H1 (cell line): ENCODE data around the gene MYH11. TPM values are rescaled to one million over a fixed set of nuclear protein-coding genes. Genes with fewer than 3 reads are reported as not detected.

ENCODE experiments used
- CTCF ChIA-PET: fragments of 300-600 bp; sonication (Branson Sonifier 250); formaldehyde crosslinking; loops from one replicate; lab custom pipeline; 2021; ENCODE audit not compliant: partially characterized antibody; lab: Charles Lee
- POLR2A ChIA-PET: fragments of 300-600 bp; sonication (Branson Sonifier 250); formaldehyde crosslinking; loops from one replicate; lab custom pipeline; 2021; ENCODE audit warnings: inconsistent platforms; ENCODE audit not compliant: partially characterized antibody; lab: Charles Lee
- DNase-seq, 2 experiments: peaks; one replicate each; pipeline versions ENCODE4 v3.0.0 to v3.0.0-alpha.2; 2010 to 2022; ENCODE audit warnings: low spot score in 2 of 2, low read depth in 1 of 2, mixed read lengths in 1 of 2
- FAIRE-seq: peaks from 2 replicates; lab custom pipeline; 2011; peaks lifted over from hg19 to GRCh38; lab: Jason Lieb, UNC
- H2AFZ ChIP-seq: 2 replicates; pipeline ENCODE4 v1.8.1; 2012; ENCODE audit warnings: low read length, inconsistent platforms
- H2AK5ac ChIP-seq: 2 replicates; pipeline ENCODE4 v1.6.1; 2013; ENCODE audit warnings: low read depth, low read length
- H2BK120ac ChIP-seq: replicated peaks from 2 replicates; pipeline ENCODE3; 2013; ENCODE audit warnings: low read depth, low read length, inconsistent platforms
- H2BK12ac ChIP-seq: 2 replicates; pipeline ENCODE4 v1.6.1; 2013; ENCODE audit warnings: low read depth, low read length
- H2BK15ac ChIP-seq: 2 replicates; pipeline ENCODE4 v1.6.1; 2013; ENCODE audit warnings: low read length
- H2BK20ac ChIP-seq: 2 replicates; pipeline ENCODE4 v1.6.1; 2013; ENCODE audit warnings: low read length
- H2BK5ac ChIP-seq: 2 replicates; pipeline ENCODE4 v1.6.1; 2013; ENCODE audit warnings: low read depth, low read length
- H3K14ac ChIP-seq: 2 replicates; pipeline ENCODE4 v1.6.1; 2013; ENCODE audit warnings: inconsistent platforms; ENCODE audit not compliant: insufficient read length
- H3K18ac ChIP-seq: 2 replicates; pipeline ENCODE4 v1.6.1; 2013; ENCODE audit warnings: low read length; ENCODE audit errors: extremely low read depth
- H3K23ac ChIP-seq: 2 replicates; pipeline ENCODE4 v1.6.1; 2013; ENCODE audit warnings: inconsistent platforms; ENCODE audit not compliant: insufficient read length
- H3K23me2 ChIP-seq: 2 replicates; pipeline ENCODE4 v1.6.1; 2013; ENCODE audit warnings: low read depth, low read length
- H3K27ac ChIP-seq: 2 replicates; pipeline ENCODE4 v1.6.1; 2011; ENCODE audit warnings: low read depth, low read length, inconsistent platforms
- H3K27me3 ChIP-seq, 4 experiments: replicated peaks in 1 of 4; 1 replicate in 1 of 4; 2 replicates in 3 of 4; pipeline versions ENCODE4 v1.6.1 to v1.8.1; 2011 to 2013; ENCODE audit warnings: low read length in 3 of 4, mild to moderate bottlenecking in 3 of 4, inconsistent platforms in 2 of 4, mixed read lengths in 2 of 4, moderate library complexity in 1 of 4; ENCODE audit not compliant: control insufficient read depth in 3 of 4, insufficient read depth in 3 of 4; ENCODE audit errors: extremely low read depth in 1 of 4
- H3K36me3 ChIP-seq, 4 experiments: 2 replicates each; pipeline versions ENCODE4 v1.6.1 to v1.8.1; 2011 to 2013; ENCODE audit warnings: mild to moderate bottlenecking in 4 of 4, low read length in 3 of 4, moderate library complexity in 2 of 4, control low read depth in 1 of 4, inconsistent platforms in 1 of 4; ENCODE audit not compliant: insufficient read depth in 4 of 4, control insufficient read depth in 2 of 4
- H3K4ac ChIP-seq: replicated peaks from 2 replicates; pipeline ENCODE3; 2013; ENCODE audit warnings: low read length, low read depth, mixed read lengths, inconsistent platforms; ENCODE audit not compliant: insufficient read length
- H3K4me1 ChIP-seq, 4 experiments: replicated peaks in 1 of 4; 1 replicate in 1 of 4; 2 replicates in 3 of 4; pipeline versions ENCODE4 v1.6.1 to v1.8.1; 2011 to 2013; ENCODE audit warnings: low read length in 3 of 4, inconsistent platforms in 2 of 4, mixed read lengths in 1 of 4; ENCODE audit not compliant: insufficient read depth in 4 of 4, control insufficient read depth in 3 of 4
- H3K4me2 ChIP-seq, 2 experiments: 2 replicates each; pipeline versions ENCODE4 v1.6.1 to v1.8.1; 2011 to 2013; ENCODE audit warnings: low read depth in 2 of 2, low read length in 2 of 2, control low read depth in 1 of 2, inconsistent platforms in 1 of 2, mild to moderate bottlenecking in 1 of 2; ENCODE audit not compliant: insufficient read depth in 1 of 2
- H3K4me3 ChIP-seq, 4 experiments: fragments of 200-600, 300-600 bp in 1 of 4; sonication (generic), shearing (Covaris generic), sonication (Bioruptor Twin) in 1 of 4; 2 replicates each; pipeline versions ENCODE4 v1.5.1 to v1.8.1; 2011 to 2016; ENCODE audit warnings: low read length in 4 of 4, low read depth in 3 of 4, control low read depth in 2 of 4, inconsistent platforms in 2 of 4, mild to moderate bottlenecking in 2 of 4, mixed read lengths in 1 of 4, moderate library complexity in 1 of 4; ENCODE audit not compliant: insufficient read depth in 2 of 4; ENCODE audit errors: extremely low read depth in 1 of 4
- H3K56ac ChIP-seq: replicated peaks from 2 replicates; pipeline ENCODE3; 2013; ENCODE audit warnings: low read depth, mild to moderate bottlenecking, mixed read lengths, low read length, inconsistent platforms; ENCODE audit not compliant: insufficient read length
- H3K79me1 ChIP-seq: 2 replicates; pipeline ENCODE4 v1.6.1; 2013; ENCODE audit warnings: low read depth, low read length, control low read depth
- H3K79me2 ChIP-seq, 2 experiments: 2 replicates each; pipeline versions ENCODE4 v1.6.1 to v1.8.1; 2012 to 2013; ENCODE audit warnings: low read length in 2 of 2, mild to moderate bottlenecking in 2 of 2, inconsistent platforms in 1 of 2; ENCODE audit not compliant: insufficient read depth in 2 of 2, control insufficient read depth in 1 of 2
- H3K9ac ChIP-seq, 4 experiments: replicated peaks in 1 of 4; 1 replicate in 1 of 4; 2 replicates in 3 of 4; pipeline versions ENCODE4 v1.6.1 to v1.8.1; 2011 to 2013; ENCODE audit warnings: low read depth in 3 of 4, low read length in 3 of 4, control low read depth in 2 of 4, mild to moderate bottlenecking in 2 of 4, moderate library complexity in 2 of 4, inconsistent platforms in 1 of 4; ENCODE audit errors: extremely low read depth in 1 of 4
- H3K9me3 ChIP-seq, 2 experiments: 2 replicates each; pipeline versions ENCODE4 v1.6.1 to v1.8.1; 2012 to 2013; ENCODE audit warnings: mild to moderate bottlenecking in 2 of 2, moderate library complexity in 2 of 2, control low read depth in 1 of 2, inconsistent platforms in 1 of 2, low read depth in 1 of 2, low read length in 1 of 2, mixed read lengths in 1 of 2; ENCODE audit not compliant: insufficient read depth in 2 of 2
- H4K20me1 ChIP-seq, 2 experiments: replicated peaks in 1 of 2; 2 replicates each; pipeline versions ENCODE3 to v1.8.1; 2011 to 2013; ENCODE audit warnings: inconsistent platforms in 2 of 2, low read length in 2 of 2, mild to moderate bottlenecking in 1 of 2; ENCODE audit not compliant: insufficient read depth in 2 of 2, control insufficient read depth in 1 of 2
- H4K5ac ChIP-seq: 2 replicates; pipeline ENCODE4 v1.6.1; 2013; ENCODE audit warnings: low read length, low read depth, mixed read lengths, inconsistent platforms; ENCODE audit not compliant: insufficient read length
- H4K8ac ChIP-seq: 2 replicates; pipeline ENCODE4 v1.8.0; 2013; ENCODE audit warnings: mild to moderate bottlenecking, moderate library complexity, low read length, inconsistent platforms; ENCODE audit not compliant: insufficient read depth; ENCODE audit errors: extremely low read depth
- H4K91ac ChIP-seq: replicated peaks from 2 replicates; pipeline ENCODE3; 2013; ENCODE audit warnings: low read length, mixed read lengths, inconsistent platforms; ENCODE audit not compliant: insufficient read length
- ASH2L ChIP-seq: fragments of 200-600, 300-600 bp; sonication (generic); IDR thresholded peaks from one replicate; pipeline ENCODE4 v1.7.1; 2017; ENCODE audit warnings: low read length
- BACH1 ChIP-seq: IDR thresholded peaks from 2 replicates; pipeline ENCODE4 v1.6.1; 2012; ENCODE audit warnings: low read length, improper control_type of control experiment
- EGR1 ChIP-seq: IDR thresholded peaks from 2 replicates; pipeline ENCODE4 v1.6.1; 2011; ENCODE audit warnings: low read depth, low read length, borderline replicate concordance
- GTF2F1 ChIP-seq: IDR thresholded peaks from 2 replicates; pipeline ENCODE4 v1.6.1; 2012; ENCODE audit warnings: low read depth, low read length, improper control_type of control experiment, borderline replicate concordance
- JUN ChIP-seq: IDR thresholded peaks from 2 replicates; pipeline ENCODE4 v1.6.1; 2011; ENCODE audit warnings: low read depth, mild to moderate bottlenecking, improper control_type of control experiment, low read length
- RAD21 ChIP-seq, 2 experiments: IDR thresholded peaks in 1 of 2; conservative IDR thresholded peaks in 1 of 2; 2 replicates each; pipeline ENCODE4 v1.6.1; 2011; ENCODE audit warnings: low read depth in 2 of 2, low read length in 2 of 2, improper control_type of control experiment in 1 of 2, inconsistent platforms in 1 of 2, mild to moderate bottlenecking in 1 of 2, moderate library complexity in 1 of 2
- RFX5 ChIP-seq: IDR thresholded peaks from 2 replicates; pipeline ENCODE4 v1.6.1; 2011; ENCODE audit warnings: low read depth, low read length, improper control_type of control experiment, borderline replicate concordance
- RXRA ChIP-seq: IDR thresholded peaks from 2 replicates; pipeline ENCODE4 v1.6.1; 2011; ENCODE audit warnings: low read depth, mild to moderate bottlenecking, low read length, moderate library complexity; ENCODE audit not compliant: insufficient read depth
- SIRT6 ChIP-seq: IDR thresholded peaks from one replicate; pipeline ENCODE4 v1.7.1; 2012; ENCODE audit warnings: low read length, inconsistent platforms
- SIX5 ChIP-seq: IDR thresholded peaks from 2 replicates; pipeline ENCODE4 v1.6.1; 2011; ENCODE audit warnings: mild to moderate bottlenecking, low read depth, low read length
- SRF ChIP-seq: IDR thresholded peaks from 2 replicates; pipeline ENCODE4 v1.6.1; 2011; ENCODE audit warnings: mild to moderate bottlenecking, low read depth, low read length, moderate library complexity
- SUZ12 ChIP-seq: fragments of 200-600 bp; sonication (generic); IDR thresholded peaks from 2 replicates; pipeline ENCODE4 v1.6.1; 2012; ENCODE audit warnings: mild to moderate bottlenecking, inconsistent platforms, low read length, moderate library complexity, mixed read lengths
- USF2 ChIP-seq: IDR thresholded peaks from 2 replicates; pipeline ENCODE4 v1.6.1; 2011; ENCODE audit warnings: low read length, improper control_type of control experiment
- ZNF274 ChIP-seq: IDR thresholded peaks from 2 replicates; pipeline ENCODE4 v1.7.0; 2012; ENCODE audit warnings: low read length, borderline replicate concordance; ENCODE audit errors: extremely low read depth
- WGBS, 2 experiments: shearing (Covaris generic) in 1 of 2; methylation state at CpG; one replicate each; pipeline versions ENCODE4 v1.1.6 to v1.1.7; 2013 to 2015; ENCODE audit warnings: low lambda C conversion rate in 2 of 2, mixed read lengths in 2 of 2, inconsistent platforms in 1 of 2, low coverage in 1 of 2, missing lambda C conversion rate in 1 of 2; ENCODE audit not compliant: insufficient replicate concordance in 2 of 2, insufficient coverage in 1 of 2, insufficient read length in 1 of 2; ENCODE audit errors: extremely low coverage in 1 of 2, missing lambda C conversion rate in 1 of 2; 5-methylcytosine and 5-hydroxymethylcytosine counted together
- polyA plus RNA-seq, 7 experiments: library from polyadenylated mRNA; depleted of rRNA in 3 of 7; stranded (reverse) in 5 of 7; unstranded in 2 of 7; fragments of >200 nt in 5 of 7; fragments of 200-250 nt in 2 of 7; gene quantifications; 1 replicate in 5 of 7; 2 replicates in 1 of 7; 4 replicates in 1 of 7; pipeline versions ENCODE4 v1.2.1 to v1.2.3, GENCODE V29; 2011 to 2013; ENCODE audit warnings: missing spikeins in 2 of 7, mixed read lengths in 2 of 7
- total RNA-seq: library from RNA; stranded (reverse); fragmentation: NEBNext Ultra II Directional; extraction: Animal tissue kit (Norgen Biotek cat#: 25700); gene quantifications from 2 replicates; pipeline ENCODE4 v1.2.1, GENCODE V29; 2021

MYH11 gene
- total and polyA plus RNA-seq, 2 of the 8 experiments (the other 6 are each of a cell fraction or from before 2014, with no cell fraction given) = 0.11 to 0.78 TPM

GRCh38 chr16:15861996-15862395 lies 5.2 kb upstream of the MYH11 start:
- H3K23me2 ChIP-seq = peaks cover 10% of the 10 kb centered on the region
- no peak overlapping the region for H2BK120ac ChIP-seq
- no peaks in the 10 kb centered on the region for H3K79me1 ChIP-seq
- no peak overlapping the region for H3K4me2 ChIP-seq
- no peak overlapping the region for H2AFZ ChIP-seq
- H3K56ac ChIP-seq = no peak overlapping the region
- no peaks in the 10 kb centered on the region for H3K9me3 ChIP-seq
- H3K4me3 ChIP-seq = no peak overlapping the region
- H3K4ac ChIP-seq = no peak overlapping the region
- H3K79me2 ChIP-seq = no peaks in the 10 kb centered on the region
- FAIRE-seq (no peak), DNase-seq (no peak)
- no peak overlapping the region for H3K9ac ChIP-seq
- no peak overlapping the region for H3K14ac ChIP-seq
- no peak overlapping the region for H4K91ac ChIP-seq
- WGBS, 2 experiments = 95% methylated on average over 3 of the region's 3 CpGs; no CpG with 5 or more reads in 1 of the 2 experiments
- no peak overlapping the region for H2BK5ac ChIP-seq
- H4K8ac ChIP-seq = no peak overlapping the region
- H4K5ac ChIP-seq = no peak overlapping the region
- no peaks in the 10 kb centered on the region for H4K20me1 ChIP-seq
- H3K18ac ChIP-seq = no peak overlapping the region
- H3K36me3 ChIP-seq = peaks cover 0 to 16% (median 1%) of the 10 kb centered on the region in 4 experiments; a peak in 3 of 8 replicates
- no peaks in the 10 kb centered on the region; a peak in 2 of 7 replicates for H3K4me1 ChIP-seq
- POLR2A ChIA-PET = interaction anchor here (1.2 kb wide), 1 partner anchor 27 kb away, joined by 5 read pairs; the partner anchor contains the start of gene CEP20
- H2BK15ac ChIP-seq = no peak overlapping the region
- H2BK12ac ChIP-seq = no peak overlapping the region
- H2BK20ac ChIP-seq = no peak overlapping the region
- H2AK5ac ChIP-seq = no peak overlapping the region
- H3K27me3 ChIP-seq = peaks cover 2 to 19% (median 15%) of the 10 kb centered on the region in 4 experiments
- CTCF ChIA-PET = interaction anchor here (4.5 kb wide), 1 partner anchor 12 kb away, joined by 23 read pairs; no protein-coding TSS in a partner anchor
- H3K23ac ChIP-seq = no peak overlapping the region
- no peak overlapping the region for H3K27ac ChIP-seq
- no peak for TF ChIP-seq RXRA
- TF ChIP-seq ZNF274 = no peak
- TF ChIP-seq USF2 = no peak
- no peak for TF ChIP-seq ASH2L
- TF ChIP-seq SRF = no peak
- TF ChIP-seq JUN = no peak
- TF ChIP-seq EGR1 = no peak
- no peak for TF ChIP-seq RFX5
- TF ChIP-seq SIX5 = no peak
- no peak for TF ChIP-seq SIRT6
- no peak for TF ChIP-seq GTF2F1
- no peak for TF ChIP-seq SUZ12
- no peak for TF ChIP-seq RAD21 (IDR thresholded peaks at IDR 0.05 in 1 of 2, conservative IDR thresholded peaks at IDR 0.05 in 1 of 2; ENCODE audit: low read depth in 2 of 2, low read length in 2 of 2)
- no peak for TF ChIP-seq BACH1
